DOHH2 (cell line): Measurements from ENCODE around the gene CT45A10.

Experiments
- CTCF ChIP-seq: fragments of 200-600 bp; sonication (generic); IDR thresholded peaks from one replicate; pipeline ENCODE4 v1.5.1; 2014; ENCODE audit warnings: antibody characterized with exemption, mild to moderate bottlenecking, low read depth, low read length; ENCODE audit not compliant: poor library complexity, severe bottlenecking
- EZH2phosphoT487 ChIP-seq: fragments of 200-600 bp; sonication (generic); IDR thresholded peaks from 2 replicates; pipeline ENCODE4 v1.6.1; 2017; ENCODE audit warnings: borderline replicate concordance, mild to moderate bottlenecking, antibody characterized with exemption, low read length, moderate library complexity, mixed read lengths

GRCh38 chrX:135923353-135923752 lies 30.1 kb upstream of the CT45A10 start:
- TF ChIP-seq CTCF (no peak), EZH2phosphoT487 (no peak)
